ENCODE data around the gene SRGAP2C.
"Not testable (repeated sequence)": the region's sequence is repeated elsewhere in the genome, so short reads cannot be mapped to it uniquely, and the experiment has no call there.

SRGAP2C gene

GRCh38 chr1:121344355-121344754, 159.6 kb downstream of the SRGAP2C start:
- not testable (repeated sequence) for DNase-seq

DNA sequence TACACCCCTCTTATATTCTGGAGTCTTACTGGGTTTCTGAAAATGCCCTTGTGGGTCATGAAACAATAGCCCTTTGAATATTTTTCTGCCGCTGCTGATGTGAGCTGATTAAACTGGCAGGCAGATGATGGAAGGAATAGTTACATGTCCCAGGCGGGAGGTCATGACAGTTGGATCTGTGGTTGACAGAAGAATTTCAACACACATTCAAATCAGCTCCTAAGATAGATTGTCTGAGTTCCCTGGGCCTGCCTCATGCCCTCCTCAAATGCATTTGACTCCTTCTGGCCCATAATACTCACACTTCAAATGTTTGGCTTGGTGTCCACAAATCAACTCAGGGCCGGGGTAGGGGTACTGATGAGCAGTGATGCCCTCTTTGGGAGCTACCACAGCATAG, 161.9 kb downstream of the SRGAP2C start:
- not testable (repeated sequence) for DNase-seq

DNA sequence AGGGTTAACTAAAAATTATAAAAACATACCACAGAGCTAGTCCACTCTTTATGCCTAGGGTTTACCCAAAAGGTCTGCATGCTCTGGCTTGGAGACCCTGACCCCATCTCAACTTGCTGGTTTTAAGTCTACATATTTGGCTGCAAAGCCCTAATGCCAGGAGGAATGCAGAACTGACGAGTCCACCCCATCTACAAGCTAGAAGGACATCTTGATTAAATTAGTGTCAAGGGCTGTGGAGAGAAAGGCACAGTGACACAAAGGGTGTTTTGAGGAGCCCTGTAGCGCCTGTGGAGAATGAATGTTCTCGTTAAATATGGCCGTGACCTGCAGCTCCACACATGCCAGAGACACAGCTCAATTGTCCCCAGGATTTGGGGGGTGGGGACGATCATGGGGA, 162.7 kb downstream of the SRGAP2C start:
- not testable (repeated sequence) for DNase-seq

- DNase-seq = not testable (repeated sequence)
Measured at GRCh38 chr1:121348115-121348514, 163.3 kb downstream of the SRGAP2C start.

- not testable (repeated sequence) for DNase-seq
Measured at GRCh38 chr1:121349332-121349967, 164.7 kb downstream of the SRGAP2C start.

DNA sequence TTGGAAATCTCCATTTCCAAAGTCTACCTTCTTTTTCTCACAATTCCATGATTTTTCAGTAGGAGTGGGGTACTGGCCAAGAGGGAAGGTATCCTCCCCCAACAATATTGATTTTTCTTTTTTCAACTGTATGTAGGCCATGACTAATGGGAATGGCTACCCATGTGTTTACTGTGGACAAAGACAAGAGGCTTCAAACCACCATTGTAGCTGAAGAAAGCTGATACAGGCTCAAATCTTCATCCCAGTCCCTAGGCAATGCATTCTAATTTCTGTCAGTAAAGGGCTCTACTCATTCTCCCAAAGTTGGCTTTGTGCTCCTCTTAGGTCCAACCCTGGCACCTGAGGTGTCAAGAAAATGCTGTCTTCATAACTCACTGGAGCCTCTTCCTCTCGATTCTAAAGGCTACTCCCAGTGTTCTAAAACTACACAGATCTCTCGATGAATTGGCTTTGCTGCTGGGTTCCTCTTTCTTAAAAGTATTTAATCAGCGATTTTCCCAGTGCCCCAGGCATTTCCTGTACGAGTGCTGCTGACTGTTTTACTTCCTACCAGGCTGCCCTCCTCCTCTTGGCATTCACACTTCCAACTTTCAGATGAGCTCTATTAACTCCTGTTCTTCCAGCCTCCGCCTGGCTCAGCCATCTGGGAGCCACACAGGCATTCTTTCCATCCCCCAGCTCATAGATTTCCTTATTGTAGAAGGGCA, 171.1 kb downstream of the SRGAP2C start:
- not testable (repeated sequence) for DNase-seq

DNA sequence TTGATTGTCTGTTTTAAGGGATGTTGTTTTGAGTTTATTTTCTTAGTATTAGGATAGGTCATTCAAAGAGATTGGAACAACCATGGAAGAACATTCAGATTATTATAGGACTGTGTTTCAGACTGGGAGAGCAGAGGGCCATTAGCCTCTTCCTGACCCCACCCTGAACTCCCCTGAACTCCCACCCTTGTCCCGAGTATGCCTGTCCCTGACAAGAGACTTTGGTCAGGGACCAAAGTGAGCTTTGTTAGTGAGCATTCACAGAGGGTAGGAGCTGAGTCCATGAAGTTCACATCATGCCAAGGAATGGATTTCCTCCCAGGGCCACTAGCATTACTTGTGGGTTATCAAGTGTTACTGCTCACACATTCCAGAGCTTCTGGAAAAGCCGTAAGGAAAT, 172.0 kb downstream of the SRGAP2C start:
- DNase-seq = not testable (repeated sequence)

DNA sequence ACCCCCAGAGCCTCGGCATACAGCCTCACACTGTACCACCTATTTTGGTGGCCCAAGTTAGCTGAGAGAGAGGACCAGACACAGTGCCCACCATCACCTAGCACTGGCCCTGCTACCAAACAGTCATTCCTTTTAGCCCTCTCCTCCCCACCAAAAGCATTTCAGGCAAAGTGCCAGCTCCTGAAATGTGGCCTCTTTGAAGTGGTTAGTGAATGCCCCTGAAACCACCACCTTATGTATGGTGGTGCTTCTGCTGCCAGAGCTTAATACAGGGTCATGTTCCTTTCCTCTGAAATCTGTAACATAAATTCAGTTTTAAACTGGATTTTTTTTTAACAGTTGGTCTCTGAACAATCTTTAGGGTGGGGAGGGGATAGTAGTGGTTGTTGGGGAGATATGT, 175.8 kb downstream of the SRGAP2C start:
- not testable (repeated sequence) for DNase-seq

- DNase-seq = not testable (repeated sequence)
Measured at GRCh38 chr1:121361451-121362233, 176.9 kb downstream of the SRGAP2C start.

DNA sequence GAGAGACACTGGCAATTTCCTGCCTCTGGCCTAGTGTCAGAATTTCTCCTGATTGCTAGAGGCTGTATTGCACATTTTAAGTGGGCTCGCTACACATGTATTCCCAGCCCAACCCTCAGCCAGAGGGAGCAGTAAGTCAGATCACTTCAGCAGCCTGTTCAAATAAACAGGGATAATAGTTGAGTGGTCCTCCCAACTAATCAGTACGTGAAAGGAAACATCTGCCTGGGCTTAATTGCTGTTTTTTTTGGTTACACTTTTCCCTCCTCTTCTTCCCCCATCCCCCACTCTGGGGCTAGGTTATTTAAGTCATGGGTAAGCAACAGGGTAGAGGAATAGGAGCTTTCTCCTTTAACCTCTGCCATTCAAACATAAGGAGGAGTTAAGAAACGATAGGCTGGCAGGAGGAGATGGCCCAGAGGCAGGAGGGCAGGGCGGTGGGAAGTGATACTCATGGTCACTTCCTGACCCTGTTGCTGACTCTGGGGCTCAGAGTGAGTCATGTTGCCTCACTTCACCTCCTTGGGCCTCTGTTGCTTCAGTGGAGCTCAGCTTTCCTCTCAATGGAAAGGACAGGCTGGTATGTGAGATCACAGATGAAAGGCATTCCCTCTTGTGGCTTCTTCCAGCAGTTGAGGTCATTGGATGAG, 177.6 kb downstream of the SRGAP2C start:
- not testable (repeated sequence) for DNase-seq

GRCh38 chr1:121365316-121365715, 180.5 kb downstream of the SRGAP2C start:
- not testable (repeated sequence) for DNase-seq

- DNase-seq = peak; percentile 10
Measured at GRCh38 chr1:121365723-121366122, 180.9 kb downstream of the SRGAP2C start.

DNA sequence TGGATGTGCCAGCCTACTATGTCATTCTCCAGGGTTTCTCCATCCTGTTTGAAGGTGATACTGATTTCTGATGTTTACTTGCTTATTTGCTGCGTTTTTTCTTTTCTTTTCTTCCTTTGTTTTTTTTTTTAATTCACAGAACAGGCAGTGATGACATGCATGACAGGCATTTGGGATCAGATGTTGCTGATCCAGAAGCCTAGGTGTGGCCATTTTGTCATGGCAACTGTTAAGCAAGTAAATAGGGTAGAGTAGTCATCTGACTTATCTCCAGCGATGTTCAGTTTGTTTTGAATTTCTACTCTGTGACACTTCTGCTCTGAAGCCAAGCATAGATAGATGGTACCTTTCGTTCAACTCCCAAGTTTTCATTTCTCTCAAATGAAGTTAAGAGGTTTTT, 181.4 kb downstream of the SRGAP2C start:
- not testable (repeated sequence) for DNase-seq

DNA sequence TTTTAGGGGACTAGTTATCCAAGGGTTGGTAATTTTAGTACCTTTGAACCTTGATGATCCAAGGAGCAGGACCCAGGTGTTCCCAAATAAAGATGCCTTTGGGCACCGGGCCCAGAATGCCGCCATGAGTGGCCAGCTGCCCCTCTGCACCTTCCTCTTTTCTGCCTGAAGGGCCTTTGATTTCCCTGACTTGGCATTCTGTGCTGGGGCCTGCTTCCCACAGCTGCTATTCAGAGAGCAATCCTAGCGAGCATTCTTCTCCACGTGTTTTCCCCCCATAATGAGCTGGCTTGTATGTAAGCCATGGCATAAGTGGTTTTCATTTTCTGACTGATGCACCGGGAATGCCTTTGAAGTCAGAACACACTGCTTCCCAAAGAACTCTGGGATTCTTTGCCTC, 184.1 kb downstream of the SRGAP2C start:
- DNase-seq = not testable (repeated sequence)

GRCh38 chr1:121369959-121370358, 185.2 kb downstream of the SRGAP2C start:
- DNase-seq = not testable (repeated sequence)

GRCh38 chr1:121374851-121375367, 190.1 kb downstream of the SRGAP2C start:
- DNase-seq = not testable (repeated sequence)

DNA sequence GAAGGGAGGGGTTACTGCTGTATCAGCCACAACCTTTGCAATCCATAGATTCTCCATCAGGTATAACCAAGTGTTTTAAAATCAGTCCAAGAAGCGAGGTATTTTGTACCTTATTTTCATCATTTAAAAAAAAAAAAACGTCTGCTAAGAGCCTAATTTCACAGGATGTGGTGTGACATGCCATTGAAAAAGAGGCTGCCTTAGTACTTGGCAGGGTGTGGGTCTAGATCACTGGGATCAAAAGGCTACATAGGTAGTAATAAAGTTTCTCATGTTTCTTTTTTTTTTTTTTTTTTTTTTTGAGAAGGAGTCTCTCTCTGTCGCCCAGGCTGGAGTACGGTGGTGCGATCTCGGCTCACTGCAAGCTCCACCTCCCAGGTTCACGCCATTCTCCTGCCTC, 192.2 kb downstream of the SRGAP2C start:
- not testable (repeated sequence) for DNase-seq

DNA sequence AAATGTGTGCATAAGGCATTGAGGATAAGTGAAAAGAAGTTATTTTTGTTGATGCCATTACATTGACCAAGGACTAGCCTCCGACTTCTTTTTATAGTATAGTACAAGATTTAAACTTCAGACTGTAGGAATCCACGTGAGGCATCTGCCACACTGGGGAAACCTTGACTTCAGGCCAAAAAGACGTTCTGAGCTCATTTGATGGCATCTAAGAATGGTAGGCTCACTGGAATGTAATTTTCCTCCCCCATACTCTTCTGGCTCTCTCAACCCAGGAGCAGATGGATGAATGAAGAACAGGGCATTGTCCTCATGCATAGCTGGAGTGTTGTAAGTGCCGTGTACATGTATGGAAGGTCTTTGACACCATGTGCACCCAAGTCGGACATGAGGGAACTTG, 194.0 kb downstream of the SRGAP2C start:
- DNase-seq = not testable (repeated sequence)

GRCh38 chr1:121384754-121385153, 200.0 kb downstream of the SRGAP2C start:
- not testable (repeated sequence) for DNase-seq

- not testable (repeated sequence) for DNase-seq
Measured at GRCh38 chr1:121385162-121385561, 200.4 kb downstream of the SRGAP2C start.

DNA sequence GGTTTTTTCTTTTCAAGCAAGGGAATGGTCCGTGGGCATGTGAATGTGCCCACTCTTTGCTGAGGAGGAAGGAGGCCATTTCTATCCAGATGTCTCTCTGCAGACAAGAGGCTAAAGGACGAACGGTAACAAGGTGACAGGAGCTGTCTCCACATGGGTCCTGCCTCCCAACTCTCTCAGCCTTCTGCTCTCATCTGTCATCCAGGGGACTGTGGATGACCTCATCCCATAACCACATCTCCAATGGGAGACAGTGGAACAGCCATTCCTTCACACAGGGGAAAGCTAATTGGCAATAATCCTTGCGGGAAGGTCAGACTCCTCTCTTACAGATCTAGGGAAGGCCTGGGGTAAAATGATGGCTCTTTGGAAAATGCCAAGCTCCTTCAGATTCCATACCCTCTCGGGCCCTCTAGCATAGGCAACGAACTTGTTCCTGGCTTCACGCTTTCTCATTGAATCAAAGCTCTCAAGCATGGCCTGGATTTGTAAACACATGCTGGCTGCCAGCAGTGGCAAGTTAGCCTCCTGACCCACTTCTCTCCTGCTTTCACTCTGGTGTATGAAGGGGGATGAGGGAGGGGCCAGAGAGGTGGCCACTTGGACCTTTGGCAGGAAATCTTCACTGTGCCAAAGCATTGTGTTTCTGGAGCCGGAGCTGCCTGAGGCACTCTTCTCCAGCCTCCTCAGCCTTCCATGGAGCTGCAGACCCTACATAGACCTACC, 201.0 kb downstream of the SRGAP2C start:
- DNase-seq = not testable (repeated sequence)

Data from effector CD4-positive, alpha-beta T cell (primary cell).